NCI-H1436 (cell line): ENCODE measurements around the gene RNASE1.
"Not testable (repeated sequence)": the region's sequence is repeated elsewhere in the genome, so short reads cannot be mapped to it uniquely, and the experiment has no call there.

Experiments used
- DNase-seq: peaks from one replicate; lab custom pipeline; 2025; lab: John Stamatoyannopoulos, UW

RNASE1 gene

DNA sequence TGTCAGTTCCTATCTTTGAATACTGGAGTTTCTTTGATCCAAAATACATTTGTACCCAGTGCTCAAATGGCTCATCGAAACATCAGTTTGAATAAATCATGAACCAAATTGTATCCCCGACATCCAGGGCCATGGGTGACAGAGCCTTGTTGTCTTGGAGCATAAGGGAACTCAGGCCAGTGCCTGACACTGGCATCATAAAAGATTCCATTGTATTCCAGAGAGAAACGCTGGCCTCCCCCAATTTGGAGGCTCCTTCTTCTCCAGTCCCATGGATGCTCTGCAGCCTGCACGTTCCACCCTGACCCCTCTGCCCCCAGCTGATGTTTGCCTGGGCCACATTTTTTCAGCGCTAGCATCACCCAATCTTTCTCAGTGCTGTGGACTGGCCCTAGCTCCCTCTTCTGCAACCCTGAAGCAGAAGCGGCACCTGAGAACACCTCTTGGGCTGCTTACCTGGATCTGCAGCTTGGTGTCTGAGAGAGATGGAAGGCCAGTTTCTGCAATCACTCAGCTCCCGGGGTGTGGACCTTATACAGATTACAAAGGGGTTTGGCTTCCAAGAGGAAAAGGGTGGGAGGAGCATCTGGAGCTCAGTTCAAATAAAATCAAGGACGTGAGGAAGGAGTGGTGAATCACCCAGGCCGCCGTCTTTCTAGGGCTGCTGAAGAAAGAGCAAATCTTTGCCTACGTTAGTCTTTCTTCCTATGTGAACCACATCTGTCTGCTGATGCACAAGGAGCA is at the start of gene RNASE1:
RNASE1 (minus strand) TSS at position 504 of the 744 bp plus-strand sequence. CDS start 776 bp downstream, outside the sequence.
- DNase-seq, result no peak

DNA sequence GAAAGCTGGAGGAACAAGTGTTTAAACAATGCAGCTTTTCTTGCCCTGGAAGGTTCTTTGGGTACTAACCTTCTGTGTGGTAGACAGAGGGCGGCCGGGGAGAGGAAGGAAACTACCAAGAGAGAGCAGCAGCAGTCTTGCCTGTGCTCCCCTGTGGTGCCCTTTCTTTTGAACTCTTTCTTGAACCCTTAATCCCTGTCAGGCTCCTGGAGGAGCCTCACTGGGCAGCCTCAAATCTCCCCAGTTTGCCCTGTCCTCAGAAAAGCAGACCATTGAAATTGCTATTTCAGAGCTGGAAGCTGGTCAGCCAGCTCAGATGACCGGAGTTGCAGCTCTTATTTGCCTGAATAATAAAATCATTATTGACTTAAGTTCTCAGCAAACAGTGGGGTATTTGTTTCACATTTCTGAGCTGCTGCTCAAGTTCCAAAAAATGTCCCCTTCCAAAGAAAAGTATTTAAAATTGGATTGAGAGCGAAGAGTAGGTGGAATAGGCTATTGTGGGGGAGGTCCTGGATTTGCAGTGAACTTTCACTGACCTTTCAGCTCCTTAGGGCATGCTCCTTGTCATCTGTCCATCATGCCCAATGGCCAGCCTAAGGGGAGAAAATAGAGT is 46.4 kb upstream of the RNASE1 start:
- DNase-seq, result no peak

DNA sequence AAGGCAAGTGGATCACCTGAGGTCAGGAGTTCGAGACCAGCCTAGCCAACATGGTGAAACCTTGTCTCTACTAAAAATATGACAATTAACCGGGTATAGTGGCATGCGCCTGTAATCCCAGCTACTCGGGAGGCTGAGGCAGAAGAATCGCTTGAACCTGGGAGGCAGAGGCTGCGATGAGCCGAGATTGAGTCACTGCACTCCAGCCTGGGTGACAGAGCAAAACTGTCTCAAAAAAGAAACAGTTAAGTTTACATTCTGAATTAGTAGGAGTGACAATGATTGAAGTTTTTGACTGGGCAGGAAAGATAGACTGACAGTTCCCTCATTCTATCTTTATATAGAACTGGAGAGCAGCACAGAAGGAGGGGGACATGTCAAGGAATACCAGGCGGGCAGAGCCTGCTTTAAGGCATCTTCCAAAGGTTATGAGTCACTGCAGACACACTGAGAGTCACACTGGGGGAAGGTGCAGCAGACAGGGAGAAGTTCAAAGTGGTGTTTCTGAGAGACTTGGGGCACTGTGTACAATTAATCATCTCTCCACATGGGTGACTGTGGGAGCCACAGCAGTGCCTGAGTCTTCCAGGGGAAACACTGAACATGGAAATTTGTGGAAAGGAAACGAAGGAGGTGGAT is 45.8 kb upstream of the RNASE1 start:
- DNase-seq, result no peak

DNA sequence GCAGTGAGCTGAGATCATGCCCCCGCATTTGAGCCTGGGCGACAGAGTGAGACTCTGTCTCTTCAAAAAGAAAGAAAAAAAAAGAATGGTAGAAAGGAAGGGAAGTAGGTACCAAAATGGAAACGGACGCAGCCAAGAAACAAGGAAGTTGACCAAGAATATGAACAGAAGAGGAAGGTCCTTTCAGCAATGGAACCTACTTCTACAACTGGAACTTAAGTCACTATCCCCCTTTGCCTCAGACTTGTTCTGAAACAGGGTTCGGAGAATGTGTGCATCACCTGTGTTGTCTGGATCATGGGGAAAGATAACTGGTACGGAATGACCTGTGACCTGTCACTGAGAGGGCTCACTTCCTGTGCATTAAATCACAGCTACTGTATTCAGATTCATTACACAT is 43.9 kb upstream of the RNASE1 start:
- no peak for DNase-seq

DNA sequence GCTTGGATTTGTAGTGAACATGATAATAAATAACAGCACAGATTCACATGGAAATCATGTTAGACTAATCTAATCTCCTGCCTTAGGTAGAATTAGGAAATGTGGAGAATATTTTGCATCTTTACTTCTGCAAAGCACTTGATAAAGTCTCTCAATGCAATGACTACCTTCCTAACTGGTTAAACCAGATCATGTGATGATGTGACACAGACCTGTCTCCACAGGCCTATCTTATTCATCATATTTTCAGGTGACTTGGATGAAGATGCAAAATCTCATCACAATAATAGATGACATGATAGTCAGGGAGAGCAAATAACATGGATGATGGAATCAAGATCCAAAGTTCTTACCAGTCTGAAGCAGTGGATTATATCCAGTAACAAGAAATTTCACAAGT is 38.5 kb upstream of the RNASE1 start:
- no peak for DNase-seq

DNA sequence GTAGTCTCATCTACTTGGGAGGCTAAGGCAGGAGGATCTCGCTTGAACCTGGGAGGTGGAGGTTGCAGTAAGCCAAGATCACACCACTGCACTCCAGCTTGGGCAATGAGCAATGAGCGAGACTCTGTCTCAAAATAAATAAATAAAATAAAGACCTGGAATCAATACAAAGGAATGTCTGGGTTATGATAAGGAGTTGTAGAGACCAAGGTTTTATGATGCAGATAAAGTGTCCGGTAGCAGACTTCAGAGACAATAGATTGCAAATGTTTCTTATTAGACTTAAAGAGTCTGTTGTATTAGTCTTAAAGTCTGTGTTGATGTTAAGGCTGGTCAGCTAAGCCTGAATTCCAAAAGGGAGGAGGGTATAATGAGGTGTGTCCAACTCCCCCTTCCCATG is 35.2 kb upstream of the RNASE1 start:
- no peak for DNase-seq

DNA sequence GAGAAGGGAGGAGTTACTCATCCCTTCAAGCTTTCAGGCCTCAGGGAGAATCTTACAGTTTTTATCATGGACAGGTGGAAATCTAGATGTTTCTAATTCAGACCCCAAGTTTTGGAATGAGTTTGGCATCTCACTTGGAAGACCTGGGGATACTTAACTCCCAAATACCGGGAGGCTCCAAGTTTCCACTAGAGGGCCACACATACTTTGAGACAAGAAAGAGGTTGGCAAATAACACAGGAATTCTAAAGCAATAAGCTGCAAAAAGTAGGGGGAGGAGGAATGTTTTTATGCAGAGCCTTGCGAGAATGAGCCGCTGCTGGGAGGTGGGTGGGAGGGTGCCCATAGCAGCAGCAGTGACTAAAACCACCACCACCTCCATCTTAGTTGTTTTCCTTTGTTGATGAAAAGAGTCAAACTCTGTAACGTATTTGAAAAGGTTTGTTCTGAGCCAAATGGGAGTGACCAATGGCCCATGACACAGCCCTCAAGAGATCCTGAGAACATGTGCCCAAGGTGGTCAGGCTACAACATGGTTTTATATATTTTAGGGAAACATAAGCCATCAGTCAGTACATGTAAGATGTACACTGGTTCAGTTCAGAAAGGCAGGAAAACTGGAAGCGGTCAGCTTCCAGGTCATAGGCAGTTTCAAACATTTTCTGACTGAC is 34.2 kb upstream of the RNASE1 start:
- DNase-seq, result no peak

DNA sequence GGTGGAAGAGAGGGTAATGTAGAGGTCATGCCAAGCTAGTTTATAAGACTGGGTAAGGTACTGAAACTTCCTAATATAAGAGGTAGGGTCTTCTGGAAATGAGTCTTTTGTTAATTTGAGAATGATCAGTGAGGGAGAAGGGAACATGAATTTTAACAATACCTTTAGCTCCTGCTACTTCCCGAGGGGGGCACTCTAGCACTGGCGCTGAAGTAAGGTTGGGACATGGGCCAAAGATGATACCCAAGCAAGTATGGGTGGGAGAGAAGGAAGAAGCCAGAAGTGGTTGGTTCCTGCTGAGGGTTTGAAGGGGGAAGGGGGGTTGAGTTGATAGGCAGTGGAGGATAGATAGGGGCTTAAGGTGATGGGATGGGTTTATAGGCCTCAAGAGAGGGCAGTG is 32.3 kb upstream of the RNASE1 start:
- no peak for DNase-seq

DNA sequence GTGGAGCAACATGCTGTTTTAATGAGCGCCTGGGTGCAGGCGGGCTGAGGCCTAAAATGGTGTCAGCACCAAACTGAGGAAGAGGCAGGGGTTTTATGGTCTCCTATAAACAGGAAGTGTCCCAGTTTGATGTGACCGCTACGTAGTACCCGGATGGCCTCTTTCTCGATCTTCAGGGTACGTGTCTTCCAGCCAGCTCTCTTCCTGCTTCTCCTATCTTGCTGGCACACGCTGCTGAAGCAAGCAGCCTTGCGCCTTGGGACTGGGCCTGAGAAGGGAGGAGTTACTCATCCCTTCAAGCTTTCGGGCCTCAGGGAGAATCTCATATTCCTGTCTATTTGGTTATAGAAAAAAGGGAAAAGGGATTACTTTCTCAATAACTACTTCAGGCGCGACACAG is 28.2 kb upstream of the RNASE1 start:
- no peak for DNase-seq

DNA sequence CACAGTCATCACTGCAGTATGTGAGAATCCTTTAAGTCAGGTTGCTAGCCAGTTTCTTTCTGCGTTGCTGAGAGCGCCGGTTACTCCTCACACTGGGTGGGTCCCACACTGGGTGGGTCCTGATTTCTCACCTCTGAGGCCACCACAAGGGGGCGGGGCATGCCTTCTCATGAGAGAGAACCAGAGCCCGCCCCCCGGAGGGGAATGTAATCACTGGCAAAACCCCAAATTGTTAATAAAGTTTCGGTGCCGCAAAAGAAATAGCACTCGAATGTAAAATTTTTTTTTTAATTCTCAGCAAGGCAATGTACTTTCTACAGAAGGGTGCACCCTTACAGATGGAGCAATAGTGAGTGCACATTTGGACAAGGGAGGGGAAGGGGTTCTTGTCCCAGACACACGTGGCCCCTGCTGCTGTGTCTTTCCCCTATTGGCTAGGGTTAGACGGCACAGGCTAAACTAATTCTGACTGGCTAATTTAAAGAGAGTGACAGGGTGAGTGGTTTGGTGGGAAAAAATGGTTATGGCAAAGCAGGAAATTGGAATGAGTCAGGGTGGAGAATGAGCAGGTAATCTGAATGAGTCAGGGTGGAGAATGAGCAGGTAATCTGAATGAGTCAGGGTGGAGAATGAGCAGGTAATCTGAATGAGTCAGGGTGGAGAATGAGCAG is 25.5 kb upstream of the RNASE1 start:
- not testable (repeated sequence) for DNase-seq

DNA sequence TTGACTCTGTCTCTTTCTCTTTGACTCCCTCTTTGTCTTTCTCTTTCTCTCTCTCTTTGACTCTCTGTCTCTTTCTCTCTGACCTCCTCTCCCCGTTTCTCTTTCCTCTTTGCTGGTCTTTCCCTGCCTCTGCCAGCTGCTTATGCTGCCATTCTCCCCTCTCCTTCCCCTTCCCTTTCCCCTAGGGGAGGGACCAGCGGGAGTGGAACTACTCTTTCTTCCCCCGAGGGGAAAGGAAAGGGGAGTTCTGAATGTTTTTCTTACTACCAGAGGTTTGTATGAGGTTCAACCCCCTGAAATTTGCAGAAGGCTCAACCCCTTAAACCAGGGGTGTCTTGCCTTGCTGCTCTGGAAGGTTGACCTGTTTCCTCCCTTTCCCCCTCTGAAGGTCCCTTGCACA is 24.7 kb upstream of the RNASE1 start:
- no peak for DNase-seq

DNA sequence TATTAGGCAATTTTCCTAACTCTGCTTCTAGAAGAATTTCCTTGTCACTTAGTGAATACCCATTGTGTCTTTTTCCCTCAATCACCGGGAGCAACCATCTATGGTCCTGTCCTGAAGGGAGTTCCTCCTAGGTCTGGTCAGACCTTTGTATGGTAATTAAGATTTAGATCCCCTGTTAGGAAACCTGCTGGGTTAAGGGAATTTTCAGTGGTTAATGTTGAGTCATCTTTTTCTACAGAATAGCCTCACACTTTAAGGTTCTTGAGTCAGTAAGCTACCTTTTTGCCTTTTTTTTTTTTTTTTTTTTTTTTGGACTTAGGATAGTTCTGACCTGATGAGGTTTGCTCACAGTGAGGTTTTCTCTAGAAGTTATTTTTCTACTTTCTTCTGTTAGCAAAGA is 24.0 kb upstream of the RNASE1 start:
- DNase-seq, result not testable (repeated sequence)

DNA sequence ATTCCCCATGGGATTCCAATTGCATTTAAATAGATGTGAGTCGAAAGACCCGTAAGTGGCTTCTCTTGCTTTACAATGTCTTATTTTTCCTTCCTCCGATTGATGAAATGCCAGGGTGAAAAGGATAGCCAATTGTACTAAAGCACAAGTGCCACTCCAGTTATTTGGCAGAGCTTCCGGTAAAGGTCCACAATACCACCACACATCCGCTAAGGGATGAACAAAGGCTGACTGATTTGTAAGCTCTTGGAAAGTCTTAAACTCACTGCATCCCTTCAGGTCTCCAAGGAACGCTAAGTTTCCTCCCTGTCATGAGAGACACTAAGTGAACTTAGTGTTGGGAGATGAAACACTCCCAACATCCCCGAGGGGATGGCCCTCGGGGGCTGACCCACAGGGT is 21.2 kb upstream of the RNASE1 start:
- no peak for DNase-seq

DNA sequence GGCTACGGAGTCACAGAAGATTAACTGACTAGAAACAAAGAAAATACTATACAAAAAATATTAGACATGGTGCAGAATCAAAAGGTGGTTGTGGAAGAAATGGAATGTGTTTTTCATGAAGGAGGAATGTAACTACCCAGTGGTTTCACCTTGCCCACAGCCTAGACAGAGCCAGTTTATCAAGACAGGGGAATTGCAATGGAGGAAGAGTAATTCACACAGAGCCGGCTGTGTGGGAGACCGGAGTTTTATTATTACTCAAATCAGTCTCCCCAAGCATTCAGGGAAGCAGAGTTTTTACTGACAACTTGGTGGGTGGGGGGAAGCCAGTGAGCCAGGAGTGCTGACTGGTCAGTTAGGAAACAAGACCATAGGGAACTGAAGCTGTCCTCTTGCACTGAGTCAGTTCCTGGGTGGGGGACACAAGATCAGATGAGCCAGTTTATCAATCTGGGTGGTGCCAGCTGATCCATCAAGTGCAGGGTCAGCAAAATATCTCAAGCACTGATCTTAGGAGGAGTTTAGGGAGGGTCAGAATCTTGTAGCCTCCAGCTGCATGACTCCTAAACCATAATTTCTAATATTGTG is 19.0 kb upstream of the RNASE1 start:
- DNase-seq, result not testable (repeated sequence)

DNA sequence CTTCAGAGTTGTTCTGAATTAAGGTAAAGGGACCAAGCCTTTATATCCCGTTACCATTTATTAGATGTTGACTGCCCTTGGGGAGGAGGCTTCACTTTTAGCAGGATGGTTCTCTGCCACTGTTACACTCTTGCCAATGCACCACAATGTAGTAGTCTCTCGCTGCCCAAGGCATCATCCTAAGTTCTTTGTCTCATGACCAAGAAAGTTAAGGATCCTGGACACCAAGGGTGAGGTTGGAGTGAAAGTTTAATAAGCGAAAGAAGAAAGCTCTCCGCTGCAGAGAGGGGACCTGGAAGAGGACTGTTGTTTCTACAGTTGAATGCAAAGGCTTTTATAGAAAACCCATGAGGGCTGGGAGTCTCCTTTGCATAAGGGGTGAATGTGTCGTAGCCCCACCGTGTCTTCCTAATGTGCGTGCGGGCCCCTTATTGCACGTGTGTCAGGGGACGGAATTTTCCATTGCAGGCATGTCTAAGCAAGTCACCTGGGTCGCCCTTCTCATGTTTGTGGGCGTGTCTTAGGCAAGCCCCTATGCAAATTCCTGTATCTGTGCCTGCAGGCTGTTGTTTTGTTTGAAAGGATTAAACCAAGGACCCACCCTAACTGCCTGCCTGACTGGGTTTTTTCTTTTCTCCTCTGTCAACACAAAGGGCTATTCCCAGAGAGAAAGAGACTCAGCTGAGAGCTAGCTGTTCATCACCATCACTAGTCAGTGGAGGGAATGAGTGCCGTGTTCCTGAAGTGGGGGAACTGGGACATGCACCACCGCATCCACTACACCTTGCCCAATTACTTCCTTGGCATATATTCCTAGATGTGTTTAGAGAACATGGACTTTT is 17.6 kb upstream of the RNASE1 start:
- no peak for DNase-seq

DNA sequence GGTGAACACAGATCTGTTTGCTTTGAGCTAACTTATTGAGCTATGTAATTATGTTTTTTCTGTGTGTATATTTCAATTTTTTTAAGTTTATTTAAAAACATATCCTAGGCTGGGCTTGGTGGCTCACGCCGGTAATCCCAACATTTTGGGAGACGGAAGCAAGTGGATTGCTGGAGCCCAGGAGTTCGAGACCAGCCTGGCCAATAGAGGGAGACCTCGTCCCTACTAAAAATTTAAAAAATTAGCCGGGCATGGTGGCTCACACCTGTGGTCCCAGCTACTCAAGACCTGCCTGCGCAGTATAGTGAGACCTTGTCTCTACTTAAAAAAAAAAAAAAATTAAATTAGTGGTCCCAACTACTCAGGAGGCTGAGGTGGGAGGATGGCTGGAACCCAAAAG is 16.2 kb upstream of the RNASE1 start:
- no peak for DNase-seq

DNA sequence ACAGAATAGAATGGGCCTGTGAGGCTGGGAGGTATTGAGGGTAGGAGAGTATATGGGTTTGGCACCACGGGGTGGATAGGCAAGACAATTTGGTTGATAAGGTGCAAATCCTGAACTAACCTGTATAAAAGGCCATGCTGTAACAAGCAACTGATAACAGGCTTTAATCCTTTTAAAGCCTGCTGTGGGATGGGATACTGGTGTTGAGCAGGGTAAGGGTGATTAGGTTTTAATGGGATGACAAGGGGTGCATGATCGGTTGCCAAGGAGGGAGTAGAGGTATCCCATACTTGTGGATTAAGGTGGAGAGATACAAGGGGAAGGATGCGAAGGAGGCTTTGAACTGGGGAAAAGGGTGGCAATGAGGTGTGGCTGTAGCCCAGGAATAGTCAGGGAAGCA is 13.3 kb upstream of the RNASE1 start:
- DNase-seq, result not testable (repeated sequence)

DNA sequence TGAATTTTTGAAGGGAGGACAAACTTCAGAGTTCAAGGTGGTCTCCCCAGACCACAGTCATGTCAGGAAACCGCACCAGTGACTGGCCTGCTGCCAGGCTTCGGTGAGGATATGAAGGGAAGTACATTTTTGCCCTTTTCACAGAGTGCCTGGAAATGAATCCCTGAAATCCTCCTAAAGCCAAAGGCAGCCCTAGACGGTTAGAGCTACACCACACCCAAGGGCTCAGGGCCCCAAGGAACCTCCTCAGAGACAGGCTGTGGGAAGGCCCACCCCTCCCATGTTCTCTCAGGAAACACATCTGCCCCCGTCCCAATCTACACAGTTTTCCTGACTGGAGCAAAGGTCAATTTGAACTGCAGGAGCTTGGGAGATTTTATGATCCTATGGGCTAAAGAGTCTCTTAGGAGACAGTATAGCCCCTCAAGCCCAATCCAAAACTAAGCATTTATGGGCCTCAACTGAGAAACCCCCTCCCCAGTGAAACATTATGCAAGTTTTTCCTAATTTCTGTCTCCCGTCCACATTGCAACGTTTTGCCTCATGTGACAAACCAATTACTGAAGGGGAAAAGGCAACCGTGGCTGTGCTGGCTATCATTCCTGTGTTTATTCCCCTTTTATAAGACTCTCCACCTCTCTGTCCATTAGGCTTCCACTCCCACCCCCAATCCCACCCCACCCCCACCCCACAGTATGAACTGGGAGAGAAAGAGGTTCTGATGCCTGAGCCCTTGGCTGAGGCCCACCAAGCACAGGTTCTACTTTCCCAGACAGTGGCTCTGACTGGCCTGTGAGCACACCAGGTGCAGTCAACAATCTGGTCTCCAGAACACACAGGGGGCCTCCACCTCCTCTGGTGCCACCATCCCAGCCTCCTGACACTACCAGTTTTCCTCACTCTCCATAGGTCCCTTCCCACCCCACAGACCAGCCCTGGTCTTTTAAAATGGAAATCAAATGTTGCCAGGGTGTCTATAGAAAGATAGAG is 9.6 kb upstream of the RNASE1 start:
- no peak for DNase-seq

DNA sequence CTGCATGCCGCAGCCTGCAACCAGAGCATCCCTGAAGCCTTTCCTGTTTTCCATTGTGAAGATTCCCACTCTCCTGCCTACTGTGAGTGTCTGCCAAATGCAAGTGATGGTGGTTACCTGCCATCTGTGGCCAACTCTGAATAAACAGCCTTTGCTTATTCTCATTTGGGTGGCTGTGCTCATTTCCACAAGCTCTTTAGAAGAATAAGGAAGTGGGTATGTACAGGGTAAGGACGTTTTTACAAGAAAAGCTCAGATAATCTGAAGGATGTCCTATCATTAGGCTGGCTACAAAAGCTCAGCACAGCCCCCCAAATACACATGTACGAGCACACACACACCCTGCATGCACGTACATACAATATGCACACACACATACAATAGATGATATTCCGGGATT is 7.3 kb upstream of the RNASE1 start:
- DNase-seq, result no peak

DNA sequence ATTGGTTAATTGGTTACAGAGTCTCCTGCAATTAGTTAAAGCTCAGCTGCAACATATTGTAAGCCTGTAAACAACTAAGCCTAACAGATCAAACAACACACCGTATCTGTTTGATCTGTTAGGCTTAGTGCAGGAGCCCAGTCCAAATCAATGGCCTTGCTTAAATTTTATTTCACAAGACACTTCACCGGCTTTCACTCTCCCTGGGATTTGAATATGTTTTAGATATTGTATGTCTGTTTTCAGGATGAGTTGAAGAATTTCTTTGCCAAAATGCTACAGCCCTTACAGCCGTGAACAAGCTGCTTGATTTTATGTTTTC is 5.5 kb upstream of the RNASE1 start:
- no peak for DNase-seq
